Hypothalamus (tissue), 51 donors: Measurements from ENCODE around the gene URB1.
"Not testable (repeated sequence)": the region's sequence is repeated elsewhere in the genome, so short reads cannot be mapped to it uniquely, and the experiment has no call there.

Source experiments
- DNase-seq, 51 donors: peaks; one replicate each; lab custom pipeline; 2025; lab: John Stamatoyannopoulos, UW

URB1 gene

GRCh38 chr21:32328595-32328994 lies 64.2 kb downstream of the URB1 start:
- no peak for DNase-seq

GRCh38 chr21:32325706-32326105 lies 67.1 kb downstream of the URB1 start:
- peak in 17 of 51 donors; percentile 11 to 43 (median 22) for DNase-seq

GRCh38 chr21:32322676-32323075 lies 70.1 kb downstream of the URB1 start:
- no peak for DNase-seq

- no peak for DNase-seq
Measured at GRCh38 chr21:32322103-32322502, 70.7 kb downstream of the URB1 start.

- DNase-seq = no peak
Measured at GRCh38 chr21:32321480-32321879, 71.3 kb downstream of the URB1 start.

GRCh38 chr21:32320726-32321125 lies 72.1 kb downstream of the URB1 start:
- DNase-seq = no peak

- peak in 8 of 51 donors; percentile 4 to 26 (median 10) for DNase-seq
Measured at GRCh38 chr21:32320059-32320458, 72.8 kb downstream of the URB1 start.

- no peak for DNase-seq
Measured at GRCh38 chr21:32319012-32319411, 73.8 kb downstream of the URB1 start.

- DNase-seq = no peak
Measured at GRCh38 chr21:32317726-32318125, 75.1 kb downstream of the URB1 start.

- no peak for DNase-seq
Measured at GRCh38 chr21:32316361-32317215, 76.2 kb downstream of the URB1 start.

GRCh38 chr21:32315511-32316281 lies 77.1 kb downstream of the URB1 start:
- DNase-seq = no peak

GRCh38 chr21:32314806-32315205 lies 78.0 kb downstream of the URB1 start:
- DNase-seq = no peak

- no peak for DNase-seq
Measured at GRCh38 chr21:32312976-32313375, 79.8 kb downstream of the URB1 start.

- DNase-seq = peak in 2 of 51 donors; percentile 7 to 14
Measured at GRCh38 chr21:32312326-32312725, 80.5 kb downstream of the URB1 start.

- DNase-seq = no peak
Measured at GRCh38 chr21:32311621-32312020, 81.2 kb downstream of the URB1 start.

- not testable (repeated sequence) for DNase-seq
Measured at GRCh38 chr21:32310976-32311375, 81.8 kb downstream of the URB1 start.

- no peak for DNase-seq
Measured at GRCh38 chr21:32309906-32310460, 82.8 kb downstream of the URB1 start.

GRCh38 chr21:32308696-32309095 lies 84.1 kb downstream of the URB1 start:
- DNase-seq = no peak

- no peak for DNase-seq
Measured at GRCh38 chr21:32307706-32308105, 85.1 kb downstream of the URB1 start.

- peak in 44 of 51 donors; percentile 20 to 90 (median 70) for DNase-seq
Measured at GRCh38 chr21:32306021-32306780, 86.6 kb downstream of the URB1 start.

GRCh38 chr21:32304998-32305397 lies 87.8 kb downstream of the URB1 start:
- no peak for DNase-seq
